ENCODE results near the gene SAMD9L. TPM values are rescaled to one million over a fixed set of nuclear protein-coding genes. Genes with fewer than 3 reads are reported as not detected.

The SAMD9L gene
- polyA plus RNA-seq, 1 donor from 2014 or later, result not detected

- H3K27ac ChIP-seq (ENCODE audit: low read length), result no peak overlapping the region
- H3K36me3 ChIP-seq (ENCODE audit: insufficient read depth, low read length), result no peaks in the 10 kb centered on the region
- no peaks in the 10 kb centered on the region for H3K9me3 ChIP-seq (ENCODE audit: low read length)
- no peaks in the 10 kb centered on the region for H4K20me1 ChIP-seq (ENCODE audit: insufficient read depth)
- no peak overlapping the region for H3K4me3 ChIP-seq (ENCODE audit: low read length)
- no peak overlapping the region for H3K9ac ChIP-seq (ENCODE audit: low read length)
- H2AFZ ChIP-seq (ENCODE audit: low read depth, low read length), result no peak overlapping the region
- no peaks in the 10 kb centered on the region for H3K27me3 ChIP-seq (ENCODE audit: insufficient read depth, low read depth, low read length)
- H3K9me2 ChIP-seq (ENCODE audit: insufficient read depth, low read length), result no peaks in the 10 kb centered on the region
- H3K4me2 ChIP-seq (ENCODE audit: low read length), result no peak overlapping the region
- H3K79me2 ChIP-seq (replicated peaks; ENCODE audit: insufficient read depth, low read length), result no peaks in the 10 kb centered on the region
- TF ChIP-seq SMC3 (conservative IDR thresholded peaks at IDR 0.05; ENCODE audit: poor library complexity) (no peak), CTCF (IDR thresholded peaks at IDR 0.05; ENCODE audit: poor library complexity, severe bottlenecking) (no peak), RAD21 (conservative IDR thresholded peaks at IDR 0.05) (no peak), POLR2AphosphoS5 (IDR thresholded peaks at IDR 0.05) (no peak), REST (IDR thresholded peaks at IDR 0.05; ENCODE audit: borderline replicate concordance) (no peak), EZH2 (IDR thresholded peaks at IDR 0.05; ENCODE audit: borderline replicate concordance, insufficient read depth, low read length, poor library complexity, severe bottlenecking) (no peak), MXI1 (conservative IDR thresholded peaks at IDR 0.05; ENCODE audit: poor library complexity, severe bottlenecking) (no peak), TAF1 (IDR thresholded peaks at IDR 0.05; ENCODE audit: low read depth) (no peak), EP300 (conservative IDR thresholded peaks at IDR 0.05; ENCODE audit: poor library complexity, severe bottlenecking) (no peak)
- H3F3A ChIP-seq (ENCODE audit: insufficient read depth, low read length, poor library complexity, severe bottlenecking), result no peaks in the 10 kb centered on the region
These were observed 12.2 kb upstream of the SAMD9L start for GRCh38 chr7:93160410-93160809.

- H2AFZ ChIP-seq (ENCODE audit: low read depth, low read length), result no peak overlapping the region
- no peak overlapping the region for H3K9ac ChIP-seq (ENCODE audit: low read length)
These were observed 11.3 kb upstream of the SAMD9L start for GRCh38 chr7:93159490-93159889.

More at GRCh38 chr7:93159490-93159889, 11.3 kb upstream of the SAMD9L start:
- no peak overlapping the region for H3K27ac ChIP-seq (ENCODE audit: low read length)
- H4K20me1 ChIP-seq (ENCODE audit: insufficient read depth), result no peaks in the 10 kb centered on the region
- TF ChIP-seq CTCF (IDR thresholded peaks at IDR 0.05; ENCODE audit: poor library complexity, severe bottlenecking), result no peak
- no peak for TF ChIP-seq RAD21 (conservative IDR thresholded peaks at IDR 0.05)
- TF ChIP-seq REST (IDR thresholded peaks at IDR 0.05; ENCODE audit: borderline replicate concordance), result no peak
- no peak for TF ChIP-seq POLR2AphosphoS5 (IDR thresholded peaks at IDR 0.05)
- TF ChIP-seq SMC3 (conservative IDR thresholded peaks at IDR 0.05; ENCODE audit: poor library complexity), result no peak
- no peak for TF ChIP-seq MXI1 (conservative IDR thresholded peaks at IDR 0.05; ENCODE audit: poor library complexity, severe bottlenecking)
- no peak for TF ChIP-seq EP300 (conservative IDR thresholded peaks at IDR 0.05; ENCODE audit: poor library complexity, severe bottlenecking)
- TF ChIP-seq EZH2 (IDR thresholded peaks at IDR 0.05; ENCODE audit: borderline replicate concordance, insufficient read depth, low read length, poor library complexity, severe bottlenecking), result no peak
- no peak for TF ChIP-seq TAF1 (IDR thresholded peaks at IDR 0.05; ENCODE audit: low read depth)
- no peaks in the 10 kb centered on the region for H3K9me2 ChIP-seq (ENCODE audit: insufficient read depth, low read length)
- H3K36me3 ChIP-seq (ENCODE audit: insufficient read depth, low read length), result no peaks in the 10 kb centered on the region
- H3K79me2 ChIP-seq (replicated peaks; ENCODE audit: insufficient read depth, low read length), result no peaks in the 10 kb centered on the region
- H3K4me2 ChIP-seq (ENCODE audit: low read length), result no peak overlapping the region
- H3K9me3 ChIP-seq (ENCODE audit: low read length), result no peaks in the 10 kb centered on the region
- no peaks in the 10 kb centered on the region for H3F3A ChIP-seq (ENCODE audit: insufficient read depth, low read length, poor library complexity, severe bottlenecking)
- no peaks in the 10 kb centered on the region for H3K27me3 ChIP-seq (ENCODE audit: insufficient read depth, low read depth, low read length)
- no peak overlapping the region for H3K4me3 ChIP-seq (ENCODE audit: low read length)

Data from neural cell (in vitro differentiated cells).